Activated CD4-positive, alpha-beta T cell treated with anti-CD3 and anti-CD28 coated beads, Interleukin-2, amount 10 ng/mL, durations not matched to agents 7 days and 5 days (primary cell): ENCODE results near the gene FHIT. TPM values are rescaled to one million over a fixed set of nuclear protein-coding genes. Genes with fewer than 3 reads are reported as not detected.
A peak's percentile ranks its signal among the peaks of the same experiment; 100 is the strongest.

Experiments used
- CTCF ChIA-PET: fragments of 350-600 bp; sonication (Branson Sonifier 250); formaldehyde crosslinking; loops from one replicate; lab custom pipeline; 2021; ENCODE audit warnings: antibody characterized with exemption; lab: Charles Lee
- POLR2A ChIA-PET: fragments of 350-600 bp; sonication (Branson Sonifier 250); formaldehyde crosslinking; loops from one replicate; lab custom pipeline; 2021; ENCODE audit warnings: antibody characterized with exemption; lab: Charles Lee
- DNase-seq: peaks from one replicate; pipeline ENCODE4 v3.0.0-alpha.2; 2020
- H3K27ac Mint-ChIP-seq: one replicate; pipeline ENCODE4 v1.8.0; 2021; ENCODE audit warnings: mild to moderate bottlenecking, moderate library complexity, mixed read lengths
- H3K27me3 Mint-ChIP-seq: one replicate; pipeline ENCODE4 v1.8.0; 2021; ENCODE audit warnings: mixed read lengths
- H3K36me3 Mint-ChIP-seq: one replicate; pipeline ENCODE4 v1.8.0; 2021; ENCODE audit warnings: low read depth, mixed read lengths
- H3K4me1 Mint-ChIP-seq: one replicate; pipeline ENCODE4 v1.8.0; 2021; ENCODE audit warnings: mixed read lengths
- H3K4me3 Mint-ChIP-seq: one replicate; pipeline ENCODE4 v1.8.0; 2021; ENCODE audit warnings: mild to moderate bottlenecking, moderate library complexity, mixed read lengths
- H3K9me3 Mint-ChIP-seq: one replicate; pipeline ENCODE4 v1.8.0; 2021; ENCODE audit warnings: mixed read lengths
- total RNA-seq, 2 experiments: library from RNA; stranded (reverse); gene quantifications; one replicate each; pipeline ENCODE4 v1.2.3, GENCODE V29; 2021

FHIT gene
- total RNA-seq, 2 experiments from 2014 or later: 39.4 to 41.2 TPM

- ChIA-PET CTCF (interaction anchor here (1.0 to 1.2 kb wide), 2 partner anchors 9 to 53 kb away, joined by 3 read pairs; no protein-coding TSS in a partner anchor), POLR2A (no interaction called here)
- Mint-ChIP-seq H3K36me3 (peaks cover 42% of the 10 kb centered on the region), H3K4me1 (peaks cover 49% of the 10 kb centered on the region), H3K27ac (no peak overlapping the region), H3K4me3 (no peak overlapping the region), H3K9me3 (peaks cover 8% of the 10 kb centered on the region), H3K27me3 (no peaks in the 10 kb centered on the region)
- no peak for DNase-seq
Measured at GRCh38 chr3:59780209-59780608, 1471.0 kb downstream of the FHIT start.

DNA sequence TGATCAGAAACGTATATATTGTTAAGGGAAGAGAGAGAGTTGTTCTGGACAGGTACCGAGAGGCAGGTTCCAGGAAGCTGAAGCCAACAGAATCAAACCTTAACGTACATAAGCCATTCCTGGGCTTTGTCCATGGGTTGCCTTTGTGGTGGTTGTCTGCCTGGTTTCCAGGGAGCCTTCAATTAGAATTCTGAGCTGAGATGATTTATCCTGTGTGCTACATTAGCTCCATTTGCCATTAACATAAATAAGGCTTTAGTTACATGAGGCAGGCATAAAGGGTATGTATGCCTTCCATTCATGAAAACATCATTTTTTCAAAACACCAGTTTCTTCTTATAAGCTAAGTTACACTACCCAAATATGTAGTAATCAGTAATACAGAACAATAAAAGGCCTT is 1472.0 kb downstream of the FHIT start:
- CTCF ChIA-PET: interaction anchor here (1.2 to 1.4 kb wide), 2 partner anchors 10 to 52 kb away, joined by 3 read pairs; no protein-coding TSS in a partner anchor

GRCh38 chr3:59777667-59778077 is 1473.6 kb downstream of the FHIT start:
- H3K4me1 Mint-ChIP-seq: peaks cover 49% of the 10 kb centered on the region
- DNase-seq: no peak
- H3K27me3 Mint-ChIP-seq: no peaks in the 10 kb centered on the region
- peaks cover 33% of the 10 kb centered on the region for H3K36me3 Mint-ChIP-seq
- H3K27ac Mint-ChIP-seq: peak overlapping the region; percentile 15
- POLR2A ChIA-PET: no interaction called here
- H3K4me3 Mint-ChIP-seq: no peak overlapping the region
- CTCF ChIA-PET: interaction anchor here (0.7 kb wide), 1 partner anchor 196 kb away, joined by 4 read pairs; no protein-coding TSS in a partner anchor
- peaks cover 8% of the 10 kb centered on the region for H3K9me3 Mint-ChIP-seq

More for the DNA sequence above, 1472.0 kb downstream of the FHIT start:
- Mint-ChIP-seq H3K9me3 (peaks cover 8% of the 10 kb centered on the region), H3K36me3 (peaks cover 40% of the 10 kb centered on the region), H3K27ac (no peak overlapping the region), H3K27me3 (no peaks in the 10 kb centered on the region), H3K4me3 (no peak overlapping the region), H3K4me1 (peaks cover 47% of the 10 kb centered on the region)
- DNase-seq: no peak
- POLR2A ChIA-PET: no interaction called here

DNA sequence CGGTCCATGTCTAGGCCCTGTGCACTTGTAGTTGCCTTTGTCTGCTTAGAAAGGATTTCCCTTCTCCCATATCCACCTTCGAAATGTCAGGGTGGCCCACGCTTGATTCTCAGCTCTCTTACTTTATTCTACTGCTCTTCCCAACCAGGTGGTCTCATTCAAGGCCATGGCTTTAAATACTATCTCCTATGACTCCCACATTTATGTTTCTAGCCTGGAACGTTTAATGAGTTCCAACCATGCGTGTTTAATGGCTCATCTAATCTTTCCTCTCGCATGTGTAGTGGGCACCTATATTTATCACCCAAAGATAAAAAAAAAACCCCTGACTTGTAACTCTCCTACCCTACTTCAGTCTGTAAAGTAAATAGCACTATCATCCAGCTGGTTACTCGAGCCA is 1474.2 kb downstream of the FHIT start:
- DNase-seq: no peak
- Mint-ChIP-seq H3K4me1 (peaks cover 52% of the 10 kb centered on the region), H3K27ac (no peak overlapping the region), H3K27me3 (no peaks in the 10 kb centered on the region), H3K9me3 (peaks cover 5% of the 10 kb centered on the region), H3K36me3 (peaks cover 33% of the 10 kb centered on the region), H3K4me3 (no peak overlapping the region)
- CTCF ChIA-PET: interaction anchor here (0.7 kb wide), 2 partner anchors 13 to 196 kb away, joined by 3 to 4 read pairs; no protein-coding TSS in a partner anchor
- POLR2A ChIA-PET: no interaction called here

DNA sequence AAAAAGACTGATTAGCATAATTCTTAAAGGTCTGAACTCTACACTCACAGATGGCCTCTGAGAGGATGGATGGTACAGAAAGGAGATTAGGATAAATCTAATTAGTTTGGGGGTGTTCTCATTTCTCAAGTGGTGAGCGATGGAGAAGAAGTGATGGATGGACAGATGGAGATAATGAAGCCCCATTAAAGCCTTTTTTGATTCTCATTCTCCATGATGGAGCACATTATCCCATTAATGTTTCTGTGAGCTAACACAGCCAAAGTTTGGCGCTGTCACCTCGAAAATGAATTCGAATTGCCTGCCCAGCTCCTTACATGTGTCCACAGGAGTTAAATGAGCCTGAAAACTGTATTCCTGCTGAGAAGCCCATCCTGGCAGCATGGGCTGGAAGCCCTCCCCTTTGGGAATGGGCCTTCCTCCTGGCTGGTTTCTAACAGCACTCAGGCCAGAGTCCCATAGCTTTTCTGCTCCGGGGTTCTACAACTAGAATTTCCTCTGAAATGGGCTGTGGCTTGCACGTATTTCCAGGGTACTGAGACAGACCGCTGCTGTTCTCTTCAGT is 1475.4 kb downstream of the FHIT start:
- ChIA-PET CTCF (no interaction called here), POLR2A (no interaction called here)
- peaks cover 5% of the 10 kb centered on the region for H3K9me3 Mint-ChIP-seq
- H3K4me1 Mint-ChIP-seq: peaks cover 62% of the 10 kb centered on the region
- H3K36me3 Mint-ChIP-seq: peaks cover 39% of the 10 kb centered on the region
- DNase-seq: no peak
- H3K4me3 Mint-ChIP-seq: no peak overlapping the region
- no peaks in the 10 kb centered on the region for H3K27me3 Mint-ChIP-seq
- H3K27ac Mint-ChIP-seq: no peak overlapping the region

- H3K4me3 Mint-ChIP-seq: no peak overlapping the region
- H3K4me1 Mint-ChIP-seq: peaks cover 63% of the 10 kb centered on the region
- ChIA-PET POLR2A (no interaction called here), CTCF (no interaction called here)
- peaks cover 2% of the 10 kb centered on the region for H3K9me3 Mint-ChIP-seq
- no peak for DNase-seq
- peaks cover 38% of the 10 kb centered on the region for H3K36me3 Mint-ChIP-seq
- no peaks in the 10 kb centered on the region for H3K27me3 Mint-ChIP-seq
- H3K27ac Mint-ChIP-seq: no peak overlapping the region
Measured at GRCh38 chr3:59775106-59775505, 1476.1 kb downstream of the FHIT start.

DNA sequence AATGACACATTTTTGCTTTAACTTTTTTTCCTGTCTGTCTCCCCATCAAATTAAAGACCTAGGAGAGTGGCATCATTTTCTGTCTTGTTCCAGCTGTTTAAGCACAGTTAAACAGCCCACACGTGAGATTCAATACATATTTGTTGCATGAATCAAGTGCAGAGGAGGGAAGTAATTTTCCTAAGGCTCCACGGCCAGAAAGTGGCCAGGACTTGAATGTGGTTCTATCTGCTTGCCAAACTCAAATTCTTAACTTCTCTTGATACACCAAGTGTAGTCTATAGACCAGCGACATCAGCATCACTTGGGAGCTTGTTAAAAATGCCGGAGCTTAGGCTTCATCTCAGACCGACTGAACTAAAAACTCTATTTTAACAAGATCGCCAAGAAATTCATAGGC is 1476.6 kb downstream of the FHIT start:
- H3K36me3 Mint-ChIP-seq: peaks cover 40% of the 10 kb centered on the region
- H3K4me3 Mint-ChIP-seq: no peak overlapping the region
- H3K27me3 Mint-ChIP-seq: no peaks in the 10 kb centered on the region
- H3K9me3 Mint-ChIP-seq: no peaks in the 10 kb centered on the region
- no peak for DNase-seq
- no peak overlapping the region for H3K27ac Mint-ChIP-seq
- H3K4me1 Mint-ChIP-seq: peaks cover 63% of the 10 kb centered on the region
- CTCF ChIA-PET: no interaction called here
- POLR2A ChIA-PET: no interaction called here

- ChIA-PET CTCF (no interaction called here), POLR2A (no interaction called here)
- Mint-ChIP-seq H3K36me3 (peaks cover 34% of the 10 kb centered on the region), H3K9me3 (no peaks in the 10 kb centered on the region), H3K27me3 (no peaks in the 10 kb centered on the region), H3K27ac (no peak overlapping the region), H3K4me1 (peaks cover 63% of the 10 kb centered on the region), H3K4me3 (no peak overlapping the region)
- no peak for DNase-seq
Measured at GRCh38 chr3:59774000-59774399, 1477.3 kb downstream of the FHIT start.

DNA sequence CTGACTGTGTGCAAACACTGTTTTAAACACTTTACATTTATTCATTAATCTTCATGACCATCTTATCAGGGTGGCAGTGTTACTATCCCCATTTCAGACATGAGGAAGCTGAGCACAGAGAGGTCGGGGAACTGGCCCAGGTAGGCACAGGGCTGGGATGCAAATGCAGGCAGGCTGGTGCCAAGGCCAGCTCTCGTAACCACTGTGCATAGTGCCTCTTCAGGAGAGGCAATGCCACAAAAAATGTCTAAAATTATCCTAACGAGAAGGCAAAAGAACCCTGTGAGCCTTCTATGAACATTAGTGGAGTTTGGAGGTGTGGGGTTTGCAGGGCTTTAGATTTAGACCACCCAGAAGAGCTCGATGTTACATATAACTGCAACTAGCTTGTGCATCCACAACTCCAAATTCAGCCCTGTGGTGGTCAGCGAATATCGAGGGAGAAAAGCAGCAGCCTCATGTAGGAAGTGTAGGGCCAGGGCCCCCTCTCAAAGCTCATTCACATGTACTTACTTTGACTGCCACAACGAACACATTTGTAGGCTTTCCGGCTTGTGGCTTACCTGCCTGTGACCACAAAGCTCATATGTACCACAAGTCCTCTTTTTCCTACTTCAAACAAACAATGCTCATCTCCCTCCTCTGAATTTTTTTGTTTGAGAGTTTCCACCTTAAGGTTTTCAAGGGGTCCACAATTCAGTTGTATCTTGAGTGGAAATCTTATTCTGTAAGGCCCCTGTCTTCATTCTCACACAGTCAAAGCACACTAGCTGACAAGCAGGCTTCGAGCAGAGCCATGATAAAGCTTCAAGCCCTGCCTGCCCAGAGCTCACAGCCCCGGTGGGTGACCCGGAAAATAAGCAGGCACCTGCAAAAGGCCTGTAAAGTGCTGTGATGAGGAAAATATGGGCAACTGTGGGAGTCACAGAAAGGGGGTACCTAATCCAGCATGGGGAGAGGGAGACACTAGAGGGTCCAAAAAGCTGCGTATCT is 1478.5 kb downstream of the FHIT start:
- peak; percentile 82 for DNase-seq
- ChIA-PET POLR2A (interaction anchor here (1.1 kb wide), 1 partner anchor 9 kb away, joined by 5 read pairs; no protein-coding TSS in a partner anchor), CTCF (interaction anchor here (0.6 to 1.5 kb wide), 5 partner anchors 11 to 459 kb away, joined by 3 to 4 read pairs (median 3); no protein-coding TSS in a partner anchor)
- H3K4me1 Mint-ChIP-seq: peaks cover 53% of the 10 kb centered on the region
- peak overlapping the region; percentile 23 for H3K4me3 Mint-ChIP-seq
- peak overlapping the region; percentile 80 for H3K27ac Mint-ChIP-seq
- no peaks in the 10 kb centered on the region for H3K9me3 Mint-ChIP-seq
- H3K36me3 Mint-ChIP-seq: peaks cover 32% of the 10 kb centered on the region
- H3K27me3 Mint-ChIP-seq: no peaks in the 10 kb centered on the region

DNA sequence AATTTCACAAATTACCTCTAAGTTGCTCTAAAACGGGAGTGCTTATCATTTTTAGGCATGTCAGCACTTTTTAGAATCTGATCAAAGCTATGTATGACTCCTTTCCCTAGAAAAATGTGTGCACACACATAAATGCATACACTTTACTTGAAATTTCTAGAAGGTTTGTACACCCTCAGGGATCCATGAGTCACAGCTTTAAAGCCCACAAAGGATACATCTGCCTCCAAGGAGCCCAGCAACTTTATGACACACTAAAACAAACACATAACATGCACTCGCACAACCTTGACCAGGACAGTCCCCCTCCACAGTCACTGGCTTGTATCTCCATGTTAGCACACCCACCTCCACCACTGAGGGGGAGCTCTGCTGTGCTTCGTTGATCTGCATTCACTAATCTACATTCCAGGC is 1479.5 kb downstream of the FHIT start:
- Mint-ChIP-seq H3K27me3 (no peaks in the 10 kb centered on the region), H3K27ac (no peak overlapping the region)
- POLR2A ChIA-PET: no interaction called here

DNA sequence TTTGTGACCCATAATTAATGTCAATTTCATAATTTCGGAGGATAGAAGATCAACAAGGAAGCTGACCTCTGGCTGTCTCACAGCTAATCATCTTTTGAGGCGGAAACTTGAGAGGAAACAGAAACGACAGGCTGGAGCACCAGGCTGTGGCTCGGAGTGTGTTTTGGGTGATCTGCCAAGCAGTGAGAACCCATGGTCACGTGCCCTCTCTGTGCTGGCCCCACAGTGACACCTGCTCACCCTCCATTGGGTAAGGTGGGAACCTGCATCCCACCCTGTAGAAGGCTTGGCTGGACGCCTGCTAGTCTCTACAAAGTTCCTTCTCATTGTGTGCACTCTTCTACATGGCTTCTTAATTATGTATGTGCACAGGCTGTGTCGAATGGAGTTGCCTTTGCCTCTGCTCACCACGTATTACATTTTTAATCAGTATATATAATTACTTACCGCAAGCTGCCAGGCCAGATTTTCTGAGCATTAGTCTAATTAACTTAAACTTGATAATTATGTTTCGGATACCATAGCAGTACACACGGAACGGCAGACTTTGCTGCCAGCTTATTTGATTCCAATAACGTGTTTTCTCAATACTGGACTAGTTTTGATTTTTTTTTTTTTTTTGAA is 1482.0 kb downstream of the FHIT start:
- Mint-ChIP-seq H3K36me3 (peaks cover 29% of the 10 kb centered on the region), H3K4me3 (no peak overlapping the region), H3K9me3 (no peaks in the 10 kb centered on the region), H3K27me3 (no peaks in the 10 kb centered on the region), H3K27ac (no peak overlapping the region), H3K4me1 (peaks cover 34% of the 10 kb centered on the region)
- no peak for DNase-seq
- CTCF ChIA-PET: interaction anchor here (0.8 to 1.1 kb wide), 2 partner anchors 18 to 539 kb away, joined by 3 read pairs; no protein-coding TSS in a partner anchor
- POLR2A ChIA-PET: no interaction called here

More for the DNA sequence above, 1479.5 kb downstream of the FHIT start:
- H3K36me3 Mint-ChIP-seq: peaks cover 34% of the 10 kb centered on the region
- no peaks in the 10 kb centered on the region for H3K9me3 Mint-ChIP-seq
- H3K4me3 Mint-ChIP-seq: no peak overlapping the region
- H3K4me1 Mint-ChIP-seq: peaks cover 44% of the 10 kb centered on the region
- CTCF ChIA-PET: interaction anchor here (0.7 to 1.5 kb wide), 5 partner anchors 12 to 459 kb away, joined by 3 to 5 read pairs (median 4); no protein-coding TSS in a partner anchor
- DNase-seq: no peak

- Mint-ChIP-seq H3K27me3 (peaks cover 2% of the 10 kb centered on the region), H3K4me1 (peaks cover 16% of the 10 kb centered on the region), H3K36me3 (peaks cover 27% of the 10 kb centered on the region), H3K4me3 (no peak overlapping the region), H3K9me3 (no peaks in the 10 kb centered on the region), H3K27ac (no peak overlapping the region)
- ChIA-PET POLR2A (no interaction called here), CTCF (no interaction called here)
- no peak for DNase-seq
Measured at GRCh38 chr3:59766200-59766872, 1484.9 kb downstream of the FHIT start.
